IMR-90 (cell line): ENCODE results near the gene COL5A1. TPM values are rescaled to one million over a fixed set of nuclear protein-coding genes. Genes with fewer than 3 reads are reported as not detected.

Source experiments
- ATAC-seq: fragments of 200-7000 bp; cut with Tn5 transposase; 2 replicates; pipeline ENCODE4 v1.9.1; 2020; ENCODE audit warnings: low read depth, mild to moderate bottlenecking, moderate library complexity
- BruUV-seq: library from RNA; stranded (reverse); fragments of 400-500 nt; replicated peaks from 2 replicates; lab custom pipeline; 2021; lab: Mats Ljungman, UMichigan
- CTCF ChIA-PET: fragments of 300-600 bp; formaldehyde crosslinking; extraction: SDS; loops from one replicate; lab custom pipeline; 2021; ENCODE audit warnings: antibody characterized with exemption; lab: Yijun Ruan, JAX
- POLR2A ChIA-PET: fragments of 300-600 bp; sonication (Branson Sonifier 250); formaldehyde crosslinking; loops from one replicate; lab custom pipeline; 2022; ENCODE audit warnings: antibody characterized with exemption; ENCODE audit not compliant: unreplicated experiment; lab: Charles Lee
- DNase-seq: peaks from one replicate; pipeline ENCODE4 v3.0.0; 2013
- H2AFZ ChIP-seq: replicated peaks from 2 replicates; pipeline ENCODE3; 2013; ENCODE audit warnings: low read length, mild to moderate bottlenecking; ENCODE audit not compliant: poor library complexity
- H2AK5ac ChIP-seq: 2 replicates; pipeline ENCODE4 v1.6.1; 2013; ENCODE audit warnings: low read depth, low read length, inconsistent platforms
- H2AK9ac ChIP-seq: replicated peaks from 2 replicates; pipeline ENCODE3; 2013; ENCODE audit warnings: mild to moderate bottlenecking, low read depth, low read length, moderate library complexity; ENCODE audit not compliant: poor library complexity
- H2BK120ac ChIP-seq: 2 replicates; pipeline ENCODE4 v1.6.1; 2013; ENCODE audit warnings: low read depth, low read length, inconsistent platforms
- H2BK15ac ChIP-seq: 3 replicates; pipeline ENCODE4 v1.6.1; 2013; ENCODE audit warnings: low read depth, low read length, inconsistent platforms
- H2BK20ac ChIP-seq: 2 replicates; pipeline ENCODE4 v1.6.1; 2013; ENCODE audit warnings: low read depth, mild to moderate bottlenecking, inconsistent platforms, low read length, moderate library complexity
- H2BK5ac ChIP-seq: 2 replicates; pipeline ENCODE4 v1.6.1; 2013; ENCODE audit warnings: mild to moderate bottlenecking, low read depth, low read length, inconsistent platforms; ENCODE audit not compliant: poor library complexity, severe bottlenecking
- H3K14ac ChIP-seq: replicated peaks from 2 replicates; pipeline ENCODE4 v1.6.1; 2013; ENCODE audit warnings: low read depth, low read length, inconsistent platforms
- H3K18ac ChIP-seq: 2 replicates; pipeline ENCODE4 v1.6.1; 2013; ENCODE audit warnings: low read depth, low read length, control low read depth
- H3K23ac ChIP-seq: 2 replicates; pipeline ENCODE4 v1.6.1; 2013; ENCODE audit warnings: low read depth, low read length, inconsistent platforms
- H3K27ac ChIP-seq: 2 replicates; pipeline ENCODE4 v1.5.1; 2013; ENCODE audit warnings: mild to moderate bottlenecking, control low read depth, low read length; ENCODE audit not compliant: insufficient read depth
- H3K27me3 ChIP-seq: 2 replicates; pipeline ENCODE4 v1.6.1; 2013; ENCODE audit warnings: low read length; ENCODE audit not compliant: control insufficient read depth, insufficient read depth
- H3K36me3 ChIP-seq: 2 replicates; pipeline ENCODE4 v1.6.1; 2013; ENCODE audit warnings: low read length, mixed read lengths; ENCODE audit not compliant: control insufficient read depth, insufficient read depth
- H3K4ac ChIP-seq: 2 replicates; pipeline ENCODE4 v1.6.1; 2013; ENCODE audit warnings: low read depth, low read length, inconsistent platforms
- H3K4me1 ChIP-seq: 2 replicates; pipeline ENCODE4 v1.6.1; 2013; ENCODE audit warnings: low read length, mixed read lengths; ENCODE audit not compliant: control insufficient read depth, insufficient read depth
- H3K4me2 ChIP-seq: 2 replicates; pipeline ENCODE4 v1.6.1; 2013; ENCODE audit warnings: low read depth, mild to moderate bottlenecking, control low read depth, low read length, moderate library complexity
- H3K4me3 ChIP-seq: 2 replicates; pipeline ENCODE4 v1.5.1; 2013; ENCODE audit warnings: low read depth, mild to moderate bottlenecking, control low read depth, low read length, moderate library complexity; ENCODE audit not compliant: insufficient read depth
- H3K56ac ChIP-seq: 2 replicates; pipeline ENCODE4 v1.6.1; 2013; ENCODE audit warnings: low read length, inconsistent platforms; ENCODE audit not compliant: insufficient read depth; ENCODE audit errors: extremely low read depth
- H3K79me1 ChIP-seq, 2 experiments: 2 replicates each; pipeline ENCODE4 v1.6.1; 2013; ENCODE audit warnings: low read length in 2 of 2, inconsistent platforms in 1 of 2, low read depth in 1 of 2
- H3K9ac ChIP-seq: 2 replicates; pipeline ENCODE4 v1.6.1; 2013; ENCODE audit warnings: low read depth, low read length, control low read depth
- H3K9me1 ChIP-seq: 2 replicates; pipeline ENCODE4 v1.6.1; 2013; ENCODE audit warnings: low read length, inconsistent platforms; ENCODE audit not compliant: insufficient read depth
- H3K9me3 ChIP-seq: 2 replicates; pipeline ENCODE4 v1.6.1; 2013; ENCODE audit warnings: low read length; ENCODE audit not compliant: control insufficient read depth, insufficient read depth
- H4K20me1 ChIP-seq: 2 replicates; pipeline ENCODE4 v1.6.1; 2013; ENCODE audit warnings: low read length, inconsistent platforms; ENCODE audit not compliant: insufficient read depth
- H4K5ac ChIP-seq: 2 replicates; pipeline ENCODE4 v1.6.1; 2013; ENCODE audit warnings: mild to moderate bottlenecking, low read depth, low read length, control low read depth
- H4K8ac ChIP-seq, 2 experiments: 2 replicates each; pipeline ENCODE4 v1.6.1; 2013; ENCODE audit warnings: low read depth in 2 of 2, low read length in 2 of 2, control low read depth in 1 of 2, inconsistent platforms in 1 of 2
- H4K91ac ChIP-seq: 2 replicates; pipeline ENCODE4 v1.6.1; 2013; ENCODE audit warnings: low read depth, low read length, inconsistent platforms; ENCODE audit not compliant: insufficient read depth
- BHLHE40 ChIP-seq: fragments of 150-350 bp; IDR thresholded peaks from 2 replicates; pipeline ENCODE4 v1.6.1; 2016; ENCODE audit warnings: mild to moderate bottlenecking, low read depth, low read length
- CEBPB ChIP-seq: IDR thresholded peaks from 2 replicates; pipeline ENCODE4 v1.6.1; 2012; ENCODE audit warnings: low read depth, low read length, improper control_type of control experiment
- CHD1 ChIP-seq: IDR thresholded peaks from 2 replicates; pipeline ENCODE4 v1.6.1; 2012; ENCODE audit warnings: low read depth, low read length, improper control_type of control experiment
- ELK1 ChIP-seq: fragments of 150-350 bp; IDR thresholded peaks from 2 replicates; pipeline ENCODE4 v1.6.1; 2016; ENCODE audit warnings: low read depth, mild to moderate bottlenecking, low read length, moderate library complexity, borderline replicate concordance
- FOS ChIP-seq: fragments of 150-350 bp; IDR thresholded peaks from 2 replicates; pipeline ENCODE4 v1.6.1; 2016; ENCODE audit warnings: low read depth, low read length
- MAZ ChIP-seq: IDR thresholded peaks from 2 replicates; pipeline ENCODE4 v1.6.1; 2012; ENCODE audit warnings: low read depth, mild to moderate bottlenecking, low read length, improper control_type of control experiment, moderate library complexity, borderline replicate concordance
- MXI1 ChIP-seq: IDR thresholded peaks from 2 replicates; pipeline ENCODE4 v1.6.1; 2012; ENCODE audit warnings: low read depth, mild to moderate bottlenecking, low read length, moderate library complexity, borderline replicate concordance
- NFE2L2 ChIP-seq: fragments of 150-350 bp; IDR thresholded peaks from 2 replicates; pipeline ENCODE4 v1.6.1; 2016; ENCODE audit warnings: low read depth, mild to moderate bottlenecking, low read length
- POLR2A ChIP-seq: IDR thresholded peaks from 2 replicates; pipeline ENCODE4 v1.6.1; 2012; ENCODE audit warnings: mild to moderate bottlenecking, low read depth, low read length
- RAD21 ChIP-seq: IDR thresholded peaks from 2 replicates; pipeline ENCODE4 v1.6.1; 2012; ENCODE audit warnings: low read length, improper control_type of control experiment
- RCOR1 ChIP-seq: IDR thresholded peaks from 2 replicates; pipeline ENCODE4 v1.6.1; 2012; ENCODE audit warnings: mild to moderate bottlenecking, low read length, improper control_type of control experiment; ENCODE audit not compliant: insufficient replicate concordance
- RFX5 ChIP-seq: IDR thresholded peaks from 2 replicates; pipeline ENCODE4 v1.8.0; 2012; ENCODE audit warnings: low read depth, mild to moderate bottlenecking, low read length, moderate library complexity
- SMC3 ChIP-seq: fragments of 150-350 bp; IDR thresholded peaks from 2 replicates; pipeline ENCODE4 v1.6.1; 2016; ENCODE audit warnings: low read depth, mild to moderate bottlenecking, antibody characterized with exemption, low read length, moderate library complexity
- USF2 ChIP-seq: fragments of 150-350 bp; IDR thresholded peaks from 2 replicates; pipeline ENCODE4 v1.6.1; 2017; ENCODE audit warnings: mild to moderate bottlenecking, antibody characterized with exemption, low read length, low read depth
- WGBS, 2 experiments: methylation state at CpG; one replicate each; pipeline versions ENCODE4 v1.1.5 to v1.1.7; 2013; ENCODE audit warnings: missing lambda C conversion rate in 2 of 2; ENCODE audit not compliant: insufficient read length in 1 of 2; ENCODE audit errors: extremely low coverage in 2 of 2; 5-methylcytosine and 5-hydroxymethylcytosine counted together
- dilution Hi-C: fragments of 300-500 bp; cut with HindIII; formaldehyde crosslinking; loops from one replicate; pipeline ENCODE4 v1.14.3; 2018; ENCODE audit warnings: low sequenced_read_pairs; ENCODE audit not compliant: unreplicated experiment
- in situ Hi-C: fragments of 300-500 bp; cut with MboI; formaldehyde crosslinking; loops from 3 replicates; pipeline ENCODE4 v1.14.3; 2019; ENCODE audit warnings: low sequenced_read_pairs, inconsistent platforms, mixed read lengths
- intact Hi-C: fragments of 100-400 bp; cut with micrococcal nuclease; formaldehyde crosslinking; loops from 2 replicates; pipeline ENCODE4 v1.10.0; 2022
- polyA plus RNA-seq, 3 experiments: library from polyadenylated mRNA; depleted of rRNA; stranded (reverse); fragments of >200 nt; gene quantifications; 2 replicates each; pipeline ENCODE4 v1.2.3, GENCODE V29; 2012; ENCODE audit warnings: low replicate concordance in 1 of 3
- total RNA-seq: library from RNA; depleted of rRNA; stranded (reverse); fragments of >200 nt; gene quantifications from 2 replicates; pipeline ENCODE4 v1.2.3, GENCODE V29; 2012

Gene COL5A1
- total and polyA plus RNA-seq, 2 of the 4 experiments (the other 2 are of a cell fraction): 19.2 to 173 TPM

GRCh38 chr9:134624621-134625181 lies 16.9 kb upstream of the COL5A1 start:
- peaks cover 0 to 11% of the 10 kb centered on the region in 2 experiments; a peak in 1 of 4 replicates for H3K79me1 ChIP-seq
- peak overlapping the region; percentile 27 for H3K14ac ChIP-seq
- no peaks in the 10 kb centered on the region for H4K20me1 ChIP-seq
- H2AK9ac ChIP-seq: peak overlapping the region; percentile 66
- no TSS peak for BruUV-seq
- H3K9ac ChIP-seq: no peak overlapping the region
- peak overlapping the region; percentile 82 for H2BK120ac ChIP-seq
- peaks cover 21% of the 10 kb centered on the region for H3K9me1 ChIP-seq
- intact Hi-C loops: loop anchor here (2.0 kb wide), 1 partner anchor 22 kb away; no protein-coding TSS in a partner anchor
- H3K23ac ChIP-seq: peak overlapping the region; percentile 11; the same call in 1 of the 2 replicates
- ChIA-PET CTCF (interaction anchor here (0.7 to 0.8 kb wide), 2 partner anchors 16 to 37 kb away, joined by 3 to 4 read pairs; no protein-coding TSS in a partner anchor), POLR2A (no interaction called here)
- WGBS, 2 experiments: no CpG with 5 or more reads among the region's 7 CpGs
- H4K8ac ChIP-seq: peak overlapping the region; percentile 1 to 95; a peak in 2 of 4 replicates
- DNase-seq (peak; percentile 87), ATAC-seq (peak; percentile 93)
- peak overlapping the region; percentile 69 for H2AK5ac ChIP-seq
- no peak overlapping the region; the same call in 1 of the 2 replicates for H3K4me2 ChIP-seq
- peak overlapping the region; percentile 7; the same call in 1 of the 2 replicates for H4K5ac ChIP-seq
- peak overlapping the region; percentile 75 for H4K91ac ChIP-seq
- H2BK5ac ChIP-seq: peak overlapping the region; percentile 80
- H3K27me3 ChIP-seq: no peaks in the 10 kb centered on the region; the same call in 1 of the 2 replicates
- peak overlapping the region; percentile 77 for H2AFZ ChIP-seq
- peak overlapping the region; percentile 90 for H2BK20ac ChIP-seq
- H3K9me3 ChIP-seq: no peaks in the 10 kb centered on the region
- H3K56ac ChIP-seq: no peak overlapping the region
- H3K27ac ChIP-seq: peak overlapping the region; percentile 2; the same call in 1 of the 2 replicates
- H3K36me3 ChIP-seq: no peaks in the 10 kb centered on the region
- H3K18ac ChIP-seq: peak overlapping the region; percentile 5
- TF ChIP-seq SMC3: no peak; the same call in 1 of the 2 replicates
- TF ChIP-seq RAD21: peak; percentile 21
- peak; percentile 54; the same call in 1 of the 2 replicates for TF ChIP-seq BHLHE40
- TF ChIP-seq RCOR1: peak; percentile 11
- no peak; the same call in 1 of the 2 replicates for TF ChIP-seq MXI1
- TF ChIP-seq POLR2A: no peak
- peak; percentile 87 for TF ChIP-seq FOS
- no peak for TF ChIP-seq ELK1
- TF ChIP-seq NFE2L2: no peak
- no peak for TF ChIP-seq CHD1
- TF ChIP-seq MAZ: peak; percentile 53; the same call in 1 of the 2 replicates
- TF ChIP-seq RFX5: no peak
- TF ChIP-seq CEBPB: peak; percentile 88
- peak; percentile 4; the same call in 1 of the 2 replicates for TF ChIP-seq USF2
- dilution Hi-C loops: no loop called here
- H2BK15ac ChIP-seq: peak overlapping the region; percentile 62; the same call in 2 of the 3 replicates
- H3K4me3 ChIP-seq: no peak overlapping the region
- peak overlapping the region; percentile 69 for H3K4ac ChIP-seq
- peaks cover 27% of the 10 kb centered on the region for H3K4me1 ChIP-seq
- in situ Hi-C loops: no loop called here
